K562 (cell line): Measurements from ENCODE around the gene BCCIP. TPM values are rescaled to one million over a fixed set of nuclear protein-coding genes. Genes with fewer than 3 reads are reported as not detected.

Experiments
- ADNP ChIP-seq: fragments of 200-800 bp; sonication (Bioruptor generic); IDR thresholded peaks from 2 replicates; pipeline ENCODE4 v1.6.1; 2016; ENCODE audit warnings: missing genetic modification characterization, missing compliant biosample characterization
- GABPA ChIP-seq: fragments of 200-800 bp; sonication (Bioruptor generic); conservative IDR thresholded peaks from 2 replicates; pipeline ENCODE4 v1.6.1; 2016; ENCODE audit warnings: low read depth, missing genetic modification characterization, missing compliant biosample characterization
- HNRNPUL1 ChIP-seq: fragments of 200-400 bp; formaldehyde crosslinking; IDR thresholded peaks from 2 replicates; pipeline ENCODE4 v1.6.1; 2017; ENCODE audit warnings: low read length
- NFE2L1 ChIP-seq: fragments of 450-650 bp; IDR thresholded peaks from 2 replicates; pipeline ENCODE4 v1.6.1; 2016; ENCODE audit warnings: missing genetic modification characterization, low read depth, mild to moderate bottlenecking, missing compliant biosample characterization, moderate library complexity, borderline replicate concordance
- PHTF2 ChIP-seq: fragments of 250-450 bp; sonication (Bioruptor Pico); IDR thresholded peaks from 2 replicates; pipeline ENCODE4 v1.5.0; 2021; ENCODE audit warnings: mild to moderate bottlenecking
- ZNF282 ChIP-seq: sonication (generic); formaldehyde crosslinking; IDR thresholded peaks from 2 replicates; pipeline ENCODE4 v1.8.1; 2023; ENCODE audit warnings: missing genetic modification reagents
- ZNF79 ChIP-seq: fragments of 250-450 bp; sonication (Bioruptor Pico); IDR thresholded peaks from 2 replicates; pipeline ENCODE4 v1.4.0; 2020; ENCODE audit warnings: low read depth, mild to moderate bottlenecking, moderate library complexity
- polyA plus RNA-seq, 8 experiments: library from polyadenylated mRNA; depleted of rRNA in 4 of 8; stranded (reverse) in 5 of 8; unstranded in 3 of 8; fragments of >200 nt; fragmentation: Nextera tagmentation in 2 of 8; fragmentation: Illumina TruSeq in 1 of 8; extraction: Ambion mirVana in 2 of 8; extraction: Trizol in 1 of 8; gene quantifications; 2 replicates each; pipeline versions ENCODE4 v1.2.1 to v1.2.3, GENCODE V29; 2011 to 2014; ENCODE audit warnings: inconsistent platforms in 1 of 8, missing spikeins in 1 of 8
- total RNA-seq, 7 experiments: library from RNA; depleted of rRNA in 6 of 7; stranded (reverse); fragments of >200 nt in 6 of 7; fragmentation: Illumina TruSeq in 2 of 7; extraction: Trizol in 2 of 7; gene quantifications; 2 replicates each; pipeline versions ENCODE4 v1.2.1 to v1.2.3, GENCODE V29; 2011 to 2021; ENCODE audit warnings: low replicate concordance in 1 of 7
- TF ChIP-seq, protein P1 (sequence below), 2 experiments: fragments of 450-650 bp in 1 of 2; sonication (generic) in 1 of 2; formaldehyde crosslinking in 1 of 2; IDR thresholded peaks; 2 replicates each; pipeline versions ENCODE4 v1.7.1 to v1.9.0; 2016 to 2022; ENCODE audit warnings: inconsistent platforms in 1 of 2, mild to moderate bottlenecking in 1 of 2, missing genetic modification reagents in 1 of 2
- TF ChIP-seq, protein P2 (sequence below): fragments of 450-650 bp; IDR thresholded peaks from 2 replicates; pipeline ENCODE4 v1.6.1; 2017; ENCODE audit warnings: antibody characterized with exemption, mild to moderate bottlenecking
- TF ChIP-seq, protein P3 (sequence below): fragments of 250-450 bp; sonication (Bioruptor Pico); IDR thresholded peaks from 2 replicates; pipeline ENCODE4 v1.4.0; 2020; ENCODE audit warnings: mild to moderate bottlenecking, moderate library complexity

Gene BCCIP
- total and polyA plus RNA-seq, 9 of the 15 experiments (the other 6 are each of a cell fraction or from before 2014, with no cell fraction given) = 95.1 to 204 (median 163) TPM

DNA sequence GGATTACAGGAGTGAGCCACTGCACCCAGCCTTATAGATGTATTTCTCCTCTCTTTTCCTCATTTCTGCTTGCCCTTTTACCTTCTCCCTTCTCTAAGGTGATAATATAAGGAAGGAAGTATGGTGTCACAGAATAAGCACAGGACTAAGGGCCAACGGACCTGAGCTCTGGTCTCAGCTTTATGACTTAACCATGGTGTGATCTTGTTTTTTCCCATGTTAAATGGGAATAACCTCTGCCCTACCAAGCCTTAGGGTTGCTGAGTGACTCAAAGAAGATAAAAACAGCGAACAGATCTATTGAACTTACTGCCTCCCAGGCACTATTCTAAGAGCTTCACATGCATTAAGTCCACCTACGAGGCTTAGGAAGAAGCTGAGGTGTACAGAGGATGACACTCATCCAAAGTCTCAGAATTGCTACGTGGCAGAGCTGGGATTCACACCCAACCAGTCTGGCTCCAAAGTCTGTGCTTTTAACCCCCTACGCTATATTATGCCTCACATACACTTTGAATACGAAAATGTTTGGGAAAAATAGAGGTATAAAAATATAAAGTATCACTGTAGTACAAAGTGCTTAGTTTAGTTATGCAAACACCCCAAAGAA lies 5.9 kb upstream of the BCCIP start (continued):
- TF ChIP-seq, protein P1, sequence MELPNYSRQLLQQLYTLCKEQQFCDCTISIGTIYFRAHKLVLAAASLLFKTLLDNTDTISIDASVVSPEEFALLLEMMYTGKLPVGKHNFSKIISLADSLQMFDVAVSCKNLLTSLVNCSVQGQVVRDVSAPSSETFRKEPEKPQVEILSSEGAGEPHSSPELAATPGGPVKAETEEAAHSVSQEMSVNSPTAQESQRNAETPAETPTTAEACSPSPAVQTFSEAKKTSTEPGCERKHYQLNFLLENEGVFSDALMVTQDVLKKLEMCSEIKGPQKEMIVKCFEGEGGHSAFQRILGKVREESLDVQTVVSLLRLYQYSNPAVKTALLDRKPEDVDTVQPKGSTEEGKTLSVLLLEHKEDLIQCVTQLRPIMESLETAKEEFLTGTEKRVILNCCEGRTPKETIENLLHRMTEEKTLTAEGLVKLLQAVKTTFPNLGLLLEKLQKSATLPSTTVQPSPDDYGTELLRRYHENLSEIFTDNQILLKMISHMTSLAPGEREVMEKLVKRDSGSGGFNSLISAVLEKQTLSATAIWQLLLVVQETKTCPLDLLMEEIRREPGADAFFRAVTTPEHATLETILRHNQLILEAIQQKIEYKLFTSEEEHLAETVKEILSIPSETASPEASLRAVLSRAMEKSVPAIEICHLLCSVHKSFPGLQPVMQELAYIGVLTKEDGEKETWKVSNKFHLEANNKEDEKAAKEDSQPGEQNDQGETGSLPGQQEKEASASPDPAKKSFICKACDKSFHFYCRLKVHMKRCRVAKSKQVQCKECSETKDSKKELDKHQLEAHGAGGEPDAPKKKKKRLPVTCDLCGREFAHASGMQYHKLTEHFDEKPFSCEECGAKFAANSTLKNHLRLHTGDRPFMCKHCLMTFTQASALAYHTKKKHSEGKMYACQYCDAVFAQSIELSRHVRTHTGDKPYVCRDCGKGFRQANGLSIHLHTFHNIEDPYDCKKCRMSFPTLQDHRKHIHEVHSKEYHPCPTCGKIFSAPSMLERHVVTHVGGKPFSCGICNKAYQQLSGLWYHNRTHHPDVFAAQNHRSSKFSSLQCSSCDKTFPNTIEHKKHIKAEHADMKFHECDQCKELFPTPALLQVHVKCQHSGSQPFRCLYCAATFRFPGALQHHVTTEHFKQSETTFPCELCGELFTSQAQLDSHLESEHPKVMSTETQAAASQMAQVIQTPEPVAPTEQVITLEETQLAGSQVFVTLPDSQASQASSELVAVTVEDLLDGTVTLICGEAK (IDR thresholded peaks at IDR 0.05) = no peak
- TF ChIP-seq, protein P1 (CRISPR knock-in tag; IDR thresholded peaks at IDR 0.05) = no peak
- TF ChIP-seq HNRNPUL1 (no peak), ZNF79 (CRISPR knock-in tag) (no peak), NFE2L1 (no peak), ZNF282 (CRISPR knock-in tag) (no peak), PHTF2 (CRISPR knock-in tag) (no peak), ADNP (0 out of 2 replicates have a peak, but pooled peaks have one; percentile 43), GABPA (no peak)
- TF ChIP-seq, protein P2, sequence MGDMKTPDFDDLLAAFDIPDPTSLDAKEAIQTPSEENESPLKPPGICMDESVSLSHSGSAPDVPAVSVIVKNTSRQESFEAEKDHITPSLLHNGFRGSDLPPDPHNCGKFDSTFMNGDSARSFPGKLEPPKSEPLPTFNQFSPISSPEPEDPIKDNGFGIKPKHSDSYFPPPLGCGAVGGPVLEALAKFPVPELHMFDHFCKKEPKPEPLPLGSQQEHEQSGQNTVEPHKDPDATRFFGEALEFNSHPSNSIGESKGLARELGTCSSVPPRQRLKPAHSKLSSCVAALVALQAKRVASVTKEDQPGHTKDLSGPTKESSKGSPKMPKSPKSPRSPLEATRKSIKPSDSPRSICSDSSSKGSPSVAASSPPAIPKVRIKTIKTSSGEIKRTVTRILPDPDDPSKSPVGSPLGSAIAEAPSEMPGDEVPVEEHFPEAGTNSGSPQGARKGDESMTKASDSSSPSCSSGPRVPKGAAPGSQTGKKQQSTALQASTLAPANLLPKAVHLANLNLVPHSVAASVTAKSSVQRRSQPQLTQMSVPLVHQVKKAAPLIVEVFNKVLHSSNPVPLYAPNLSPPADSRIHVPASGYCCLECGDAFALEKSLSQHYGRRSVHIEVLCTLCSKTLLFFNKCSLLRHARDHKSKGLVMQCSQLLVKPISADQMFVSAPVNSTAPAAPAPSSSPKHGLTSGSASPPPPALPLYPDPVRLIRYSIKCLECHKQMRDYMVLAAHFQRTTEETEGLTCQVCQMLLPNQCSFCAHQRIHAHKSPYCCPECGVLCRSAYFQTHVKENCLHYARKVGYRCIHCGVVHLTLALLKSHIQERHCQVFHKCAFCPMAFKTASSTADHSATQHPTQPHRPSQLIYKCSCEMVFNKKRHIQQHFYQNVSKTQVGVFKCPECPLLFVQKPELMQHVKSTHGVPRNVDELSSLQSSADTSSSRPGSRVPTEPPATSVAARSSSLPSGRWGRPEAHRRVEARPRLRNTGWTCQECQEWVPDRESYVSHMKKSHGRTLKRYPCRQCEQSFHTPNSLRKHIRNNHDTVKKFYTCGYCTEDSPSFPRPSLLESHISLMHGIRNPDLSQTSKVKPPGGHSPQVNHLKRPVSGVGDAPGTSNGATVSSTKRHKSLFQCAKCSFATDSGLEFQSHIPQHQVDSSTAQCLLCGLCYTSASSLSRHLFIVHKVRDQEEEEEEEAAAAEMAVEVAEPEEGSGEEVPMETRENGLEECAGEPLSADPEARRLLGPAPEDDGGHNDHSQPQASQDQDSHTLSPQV = peak; percentile 31; the same call in 1 of the 2 replicates
- TF ChIP-seq, protein P3, sequence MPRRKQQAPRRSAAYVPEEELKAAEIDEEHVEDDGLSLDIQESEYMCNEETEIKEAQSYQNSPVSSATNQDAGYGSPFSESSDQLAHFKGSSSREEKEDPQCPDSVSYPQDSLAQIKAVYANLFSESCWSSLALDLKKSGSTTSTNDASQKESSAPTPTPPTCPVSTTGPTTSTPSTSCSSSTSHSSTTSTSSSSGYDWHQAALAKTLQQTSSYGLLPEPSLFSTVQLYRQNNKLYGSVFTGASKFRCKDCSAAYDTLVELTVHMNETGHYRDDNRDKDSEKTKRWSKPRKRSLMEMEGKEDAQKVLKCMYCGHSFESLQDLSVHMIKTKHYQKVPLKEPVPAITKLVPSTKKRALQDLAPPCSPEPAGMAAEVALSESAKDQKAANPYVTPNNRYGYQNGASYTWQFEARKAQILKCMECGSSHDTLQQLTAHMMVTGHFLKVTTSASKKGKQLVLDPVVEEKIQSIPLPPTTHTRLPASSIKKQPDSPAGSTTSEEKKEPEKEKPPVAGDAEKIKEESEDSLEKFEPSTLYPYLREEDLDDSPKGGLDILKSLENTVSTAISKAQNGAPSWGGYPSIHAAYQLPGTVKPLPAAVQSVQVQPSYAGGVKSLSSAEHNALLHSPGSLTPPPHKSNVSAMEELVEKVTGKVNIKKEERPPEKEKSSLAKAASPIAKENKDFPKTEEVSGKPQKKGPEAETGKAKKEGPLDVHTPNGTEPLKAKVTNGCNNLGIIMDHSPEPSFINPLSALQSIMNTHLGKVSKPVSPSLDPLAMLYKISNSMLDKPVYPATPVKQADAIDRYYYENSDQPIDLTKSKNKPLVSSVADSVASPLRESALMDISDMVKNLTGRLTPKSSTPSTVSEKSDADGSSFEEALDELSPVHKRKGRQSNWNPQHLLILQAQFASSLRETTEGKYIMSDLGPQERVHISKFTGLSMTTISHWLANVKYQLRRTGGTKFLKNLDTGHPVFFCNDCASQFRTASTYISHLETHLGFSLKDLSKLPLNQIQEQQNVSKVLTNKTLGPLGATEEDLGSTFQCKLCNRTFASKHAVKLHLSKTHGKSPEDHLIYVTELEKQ (CRISPR knock-in tag) = no peak
